IMR-90 (cell line): ENCODE measurements around the gene ZNF138. TPM values are rescaled to one million over a fixed set of nuclear protein-coding genes. Genes with fewer than 3 reads are reported as not detected.
"Not testable (repeated sequence)": the region's sequence is repeated elsewhere in the genome, so short reads cannot be mapped to it uniquely, and the experiment has no call there.

Experiments used
- ATAC-seq: fragments of 200-7000 bp; cut with Tn5 transposase; 2 replicates; pipeline ENCODE4 v1.9.1; 2020; ENCODE audit warnings: low read depth, mild to moderate bottlenecking, moderate library complexity
- BruUV-seq: library from RNA; stranded (reverse); fragments of 400-500 nt; replicated peaks from 2 replicates; lab custom pipeline; 2021; lab: Mats Ljungman, UMichigan
- CTCF ChIA-PET: fragments of 300-600 bp; formaldehyde crosslinking; extraction: SDS; loops from one replicate; lab custom pipeline; 2021; ENCODE audit warnings: antibody characterized with exemption; lab: Yijun Ruan, JAX
- POLR2A ChIA-PET: fragments of 300-600 bp; sonication (Branson Sonifier 250); formaldehyde crosslinking; loops from one replicate; lab custom pipeline; 2022; ENCODE audit warnings: antibody characterized with exemption; ENCODE audit not compliant: unreplicated experiment; lab: Charles Lee
- DNase-seq: peaks from one replicate; pipeline ENCODE4 v3.0.0; 2013
- H2AFZ ChIP-seq: replicated peaks from 2 replicates; pipeline ENCODE3; 2013; ENCODE audit warnings: low read length, mild to moderate bottlenecking; ENCODE audit not compliant: poor library complexity
- H2AK5ac ChIP-seq: 2 replicates; pipeline ENCODE4 v1.6.1; 2013; ENCODE audit warnings: low read depth, low read length, inconsistent platforms
- H2AK9ac ChIP-seq: replicated peaks from 2 replicates; pipeline ENCODE3; 2013; ENCODE audit warnings: mild to moderate bottlenecking, low read depth, low read length, moderate library complexity; ENCODE audit not compliant: poor library complexity
- H2BK120ac ChIP-seq: 2 replicates; pipeline ENCODE4 v1.6.1; 2013; ENCODE audit warnings: low read depth, low read length, inconsistent platforms
- H2BK15ac ChIP-seq: 3 replicates; pipeline ENCODE4 v1.6.1; 2013; ENCODE audit warnings: low read depth, low read length, inconsistent platforms
- H2BK20ac ChIP-seq: 2 replicates; pipeline ENCODE4 v1.6.1; 2013; ENCODE audit warnings: low read depth, mild to moderate bottlenecking, inconsistent platforms, low read length, moderate library complexity
- H2BK5ac ChIP-seq: 2 replicates; pipeline ENCODE4 v1.6.1; 2013; ENCODE audit warnings: mild to moderate bottlenecking, low read depth, low read length, inconsistent platforms; ENCODE audit not compliant: poor library complexity, severe bottlenecking
- H3K14ac ChIP-seq: replicated peaks from 2 replicates; pipeline ENCODE4 v1.6.1; 2013; ENCODE audit warnings: low read depth, low read length, inconsistent platforms
- H3K18ac ChIP-seq: 2 replicates; pipeline ENCODE4 v1.6.1; 2013; ENCODE audit warnings: low read depth, low read length, control low read depth
- H3K23ac ChIP-seq: 2 replicates; pipeline ENCODE4 v1.6.1; 2013; ENCODE audit warnings: low read depth, low read length, inconsistent platforms
- H3K27ac ChIP-seq: 2 replicates; pipeline ENCODE4 v1.5.1; 2013; ENCODE audit warnings: mild to moderate bottlenecking, control low read depth, low read length; ENCODE audit not compliant: insufficient read depth
- H3K27me3 ChIP-seq: 2 replicates; pipeline ENCODE4 v1.6.1; 2013; ENCODE audit warnings: low read length; ENCODE audit not compliant: control insufficient read depth, insufficient read depth
- H3K36me3 ChIP-seq: 2 replicates; pipeline ENCODE4 v1.6.1; 2013; ENCODE audit warnings: low read length, mixed read lengths; ENCODE audit not compliant: control insufficient read depth, insufficient read depth
- H3K4ac ChIP-seq: 2 replicates; pipeline ENCODE4 v1.6.1; 2013; ENCODE audit warnings: low read depth, low read length, inconsistent platforms
- H3K4me1 ChIP-seq: 2 replicates; pipeline ENCODE4 v1.6.1; 2013; ENCODE audit warnings: low read length, mixed read lengths; ENCODE audit not compliant: control insufficient read depth, insufficient read depth
- H3K4me2 ChIP-seq: 2 replicates; pipeline ENCODE4 v1.6.1; 2013; ENCODE audit warnings: low read depth, mild to moderate bottlenecking, control low read depth, low read length, moderate library complexity
- H3K4me3 ChIP-seq: 2 replicates; pipeline ENCODE4 v1.5.1; 2013; ENCODE audit warnings: low read depth, mild to moderate bottlenecking, control low read depth, low read length, moderate library complexity; ENCODE audit not compliant: insufficient read depth
- H3K56ac ChIP-seq: 2 replicates; pipeline ENCODE4 v1.6.1; 2013; ENCODE audit warnings: low read length, inconsistent platforms; ENCODE audit not compliant: insufficient read depth; ENCODE audit errors: extremely low read depth
- H3K79me1 ChIP-seq, 2 experiments: 2 replicates each; pipeline ENCODE4 v1.6.1; 2013; ENCODE audit warnings: low read length in 2 of 2, inconsistent platforms in 1 of 2, low read depth in 1 of 2
- H3K9ac ChIP-seq: 2 replicates; pipeline ENCODE4 v1.6.1; 2013; ENCODE audit warnings: low read depth, low read length, control low read depth
- H3K9me1 ChIP-seq: 2 replicates; pipeline ENCODE4 v1.6.1; 2013; ENCODE audit warnings: low read length, inconsistent platforms; ENCODE audit not compliant: insufficient read depth
- H3K9me3 ChIP-seq: 2 replicates; pipeline ENCODE4 v1.6.1; 2013; ENCODE audit warnings: low read length; ENCODE audit not compliant: control insufficient read depth, insufficient read depth
- H4K20me1 ChIP-seq: 2 replicates; pipeline ENCODE4 v1.6.1; 2013; ENCODE audit warnings: low read length, inconsistent platforms; ENCODE audit not compliant: insufficient read depth
- H4K5ac ChIP-seq: 2 replicates; pipeline ENCODE4 v1.6.1; 2013; ENCODE audit warnings: mild to moderate bottlenecking, low read depth, low read length, control low read depth
- H4K8ac ChIP-seq, 2 experiments: 2 replicates each; pipeline ENCODE4 v1.6.1; 2013; ENCODE audit warnings: low read depth in 2 of 2, low read length in 2 of 2, control low read depth in 1 of 2, inconsistent platforms in 1 of 2
- H4K91ac ChIP-seq: 2 replicates; pipeline ENCODE4 v1.6.1; 2013; ENCODE audit warnings: low read depth, low read length, inconsistent platforms; ENCODE audit not compliant: insufficient read depth
- WGBS, 2 experiments: methylation state at CpG; one replicate each; pipeline versions ENCODE4 v1.1.5 to v1.1.7; 2013; ENCODE audit warnings: missing lambda C conversion rate in 2 of 2; ENCODE audit not compliant: insufficient read length in 1 of 2; ENCODE audit errors: extremely low coverage in 2 of 2; 5-methylcytosine and 5-hydroxymethylcytosine counted together
- dilution Hi-C: fragments of 300-500 bp; cut with HindIII; formaldehyde crosslinking; loops from one replicate; pipeline ENCODE4 v1.14.3; 2018; ENCODE audit warnings: low sequenced_read_pairs; ENCODE audit not compliant: unreplicated experiment
- in situ Hi-C: fragments of 300-500 bp; cut with MboI; formaldehyde crosslinking; loops from 3 replicates; pipeline ENCODE4 v1.14.3; 2019; ENCODE audit warnings: low sequenced_read_pairs, inconsistent platforms, mixed read lengths
- intact Hi-C: fragments of 100-400 bp; cut with micrococcal nuclease; formaldehyde crosslinking; loops from 2 replicates; pipeline ENCODE4 v1.10.0; 2022
- polyA plus RNA-seq, 3 experiments: library from polyadenylated mRNA; depleted of rRNA; stranded (reverse); fragments of >200 nt; gene quantifications; 2 replicates each; pipeline ENCODE4 v1.2.3, GENCODE V29; 2012; ENCODE audit warnings: low replicate concordance in 1 of 3
- total RNA-seq: library from RNA; depleted of rRNA; stranded (reverse); fragments of >200 nt; gene quantifications from 2 replicates; pipeline ENCODE4 v1.2.3, GENCODE V29; 2012

ZNF138 gene
- total and polyA plus RNA-seq, 2 of the 4 experiments (the other 2 are of a cell fraction): 3.2 to 3.6 TPM

DNA sequence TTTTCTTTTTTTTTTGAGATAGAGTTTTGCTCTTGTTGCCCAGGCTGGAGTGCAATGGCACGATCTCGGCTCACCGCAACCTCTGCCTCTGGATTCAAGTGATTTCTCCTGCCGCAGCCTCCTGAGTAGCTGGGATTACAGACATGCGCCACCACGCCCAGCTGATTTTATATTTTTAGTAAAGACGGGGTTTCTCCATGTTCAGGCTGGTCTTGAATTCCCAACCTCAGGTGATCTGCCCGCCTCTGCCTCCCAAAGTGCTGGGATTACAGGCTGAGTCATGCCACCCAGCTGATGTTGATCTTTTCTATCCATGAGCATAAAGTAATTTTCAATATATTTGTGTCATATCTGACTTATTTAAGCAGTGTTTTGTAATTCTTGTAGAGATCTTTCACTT is 4.9 kb downstream of the ZNF138 start:
- CTCF ChIA-PET: interaction anchor here (0.8 kb wide), 1 partner anchor 215 kb away, joined by 4 read pairs; no protein-coding TSS in a partner anchor
- dilution Hi-C loops, H2AFZ ChIP-seq, H3K23ac ChIP-seq, H4K5ac ChIP-seq, H2AK5ac ChIP-seq, H3K4me1 ChIP-seq, H3K36me3 ChIP-seq, H3K9me3 ChIP-seq, H3K9me1 ChIP-seq, BruUV-seq, H3K4ac ChIP-seq, H3K9ac ChIP-seq, H4K8ac ChIP-seq, H2AK9ac ChIP-seq, H4K91ac ChIP-seq, H3K18ac ChIP-seq, H2BK120ac ChIP-seq, POLR2A ChIA-PET, H3K4me2 ChIP-seq, H2BK20ac ChIP-seq, H2BK5ac ChIP-seq, H3K27me3 ChIP-seq, H3K56ac ChIP-seq, DNase-seq, H3K4me3 ChIP-seq, H3K14ac ChIP-seq, H2BK15ac ChIP-seq, H3K27ac ChIP-seq, in situ Hi-C loops, H4K20me1 ChIP-seq, ATAC-seq: not testable (repeated sequence)
- WGBS, 2 experiments: no CpG with 5 or more reads among the region's 8 CpGs
- intact Hi-C loops: loop anchor here (5.0 kb wide), 1 partner anchor 103 kb away; the partner anchor contains the start of gene ZNF273
- peaks cover 8 to 17% of the 10 kb centered on the region in 2 experiments for H3K79me1 ChIP-seq
